ENCODE results near the gene PSRC1. TPM values are rescaled to one million over a fixed set of nuclear protein-coding genes. Genes with fewer than 3 reads are reported as not detected.

PSRC1 gene
- total RNA-seq, 4 donors from 2014 or later: 3.8 to 11.4 (median 7.5) TPM

- TF ChIP-seq CTCF (IDR thresholded peaks at IDR 0.05) (no peak), POLR2A (IDR thresholded peaks at IDR 0.05) (no peak)
- Histone ChIP-seq H3K36me3 (no peaks in the 10 kb centered on the region), H3K9me3 (no peaks in the 10 kb centered on the region), H3K27me3 (no peaks in the 10 kb centered on the region), H3K27ac (no peak overlapping the region), H3K4me3 (no peak overlapping the region), H3K4me1 (peaks cover 0 to 20% of the 10 kb centered on the region in 2 donors)
- no peak for DNase-seq
- intact Hi-C loops (cut with DNase I; ENCODE audit: low total_unique reads): no loop called here
Measured at GRCh38 chr1:109243860-109244552, 38.9 kb downstream of the PSRC1 start.

- no peak for TF ChIP-seq POLR2A (IDR thresholded peaks at IDR 0.05)
- no peak for TF ChIP-seq CTCF (IDR thresholded peaks at IDR 0.05)
- Histone ChIP-seq H3K9me3 (no peaks in the 10 kb centered on the region), H3K27ac (no peak overlapping the region), H3K27me3 (no peaks in the 10 kb centered on the region), H3K36me3 (no peaks in the 10 kb centered on the region), H3K4me1 (peaks cover 0 to 18% of the 10 kb centered on the region in 2 donors), H3K4me3 (no peak overlapping the region)
- DNase-seq: no peak
- intact Hi-C loops (cut with DNase I; ENCODE audit: low total_unique reads): no loop called here
Measured at GRCh38 chr1:109243221-109243620, 39.7 kb downstream of the PSRC1 start.

GRCh38 chr1:109242387-109242786 lies 40.6 kb downstream of the PSRC1 start:
- peak overlapping the region in 1 of 2 donors; percentile 46 for H3K27ac ChIP-seq
- H3K4me3 ChIP-seq: no peak overlapping the region

GRCh38 chr1:109241841-109242345 lies 41.1 kb downstream of the PSRC1 start:
- H3K27ac ChIP-seq: peak overlapping the region in 1 of 2 donors; percentile 46
- no peak for DNase-seq
- no peak overlapping the region for H3K4me3 ChIP-seq
- no peaks in the 10 kb centered on the region for H3K36me3 ChIP-seq
- TF ChIP-seq CTCF (IDR thresholded peaks at IDR 0.05) (no peak), POLR2A (IDR thresholded peaks at IDR 0.05) (no peak)
- no peaks in the 10 kb centered on the region for H3K27me3 ChIP-seq
- peaks cover 0 to 18% of the 10 kb centered on the region in 2 donors for H3K4me1 ChIP-seq
- H3K9me3 ChIP-seq: no peaks in the 10 kb centered on the region
- intact Hi-C loops (cut with DNase I; ENCODE audit: low total_unique reads): no loop called here

More at GRCh38 chr1:109242387-109242786, 40.6 kb downstream of the PSRC1 start:
- peaks cover 0 to 18% of the 10 kb centered on the region in 2 donors for H3K4me1 ChIP-seq
- H3K36me3 ChIP-seq: no peaks in the 10 kb centered on the region
- intact Hi-C loops (cut with DNase I; ENCODE audit: low total_unique reads): no loop called here
- H3K9me3 ChIP-seq: no peaks in the 10 kb centered on the region
- TF ChIP-seq POLR2A (IDR thresholded peaks at IDR 0.05) (no peak), CTCF (IDR thresholded peaks at IDR 0.05) (no peak)
- H3K27me3 ChIP-seq: no peaks in the 10 kb centered on the region
- DNase-seq: peak in 1 of 2 donors; percentile 61

GRCh38 chr1:109241344-109241743 lies 41.6 kb downstream of the PSRC1 start:
- Histone ChIP-seq H3K27me3 (no peaks in the 10 kb centered on the region), H3K9me3 (no peaks in the 10 kb centered on the region), H3K4me1 (peaks cover 0 to 18% of the 10 kb centered on the region in 2 donors), H3K4me3 (no peak overlapping the region), H3K36me3 (no peaks in the 10 kb centered on the region), H3K27ac (peak overlapping the region in 1 of 2 donors; percentile 76)
- TF ChIP-seq POLR2A (IDR thresholded peaks at IDR 0.05): no peak
- no peak for TF ChIP-seq CTCF (IDR thresholded peaks at IDR 0.05)
- DNase-seq: no peak
- intact Hi-C loops (cut with DNase I; ENCODE audit: low total_unique reads): no loop called here

Data from uterus (tissue), 4 donors.